Measurements from ENCODE around the gene ADGRF3. TPM values are rescaled to one million over a fixed set of nuclear protein-coding genes. Genes with fewer than 3 reads are reported as not detected.
"Not testable (repeated sequence)": the region's sequence is repeated elsewhere in the genome, so short reads cannot be mapped to it uniquely, and the experiment has no call there.

The ADGRF3 gene
- total RNA-seq, 1 donor from 2014 or later: 2.3 TPM

- no peaks in the 10 kb centered on the region for H3K9me3 Mint-ChIP-seq
- no peaks in the 10 kb centered on the region for H3K27me3 Mint-ChIP-seq (ENCODE audit: insufficient read depth)
- H3K36me3 Mint-ChIP-seq (ENCODE audit: low read depth): peaks cover 10% of the 10 kb centered on the region
- peak overlapping the region; percentile 99 for H3K4me3 Mint-ChIP-seq
- intact Hi-C loops (cut with micrococcal nuclease): loop anchor here (1.0 to 5.0 kb wide), 8 partner anchors 14 to 1302 kb away; partner anchors contain the start of genes AGBL5, ASXL2, CENPA and EFR3B
- peak overlapping the region; percentile 98 for H3K27ac Mint-ChIP-seq
- peaks cover 31% of the 10 kb centered on the region for H3K4me1 Mint-ChIP-seq (ENCODE audit: low read depth)
- DNase-seq (ENCODE audit: low spot score): no peak
Observed at GRCh38 chr2:26344581-26345282, 1.9 kb downstream of the ADGRF3 start.

- DNase-seq (ENCODE audit: low spot score): no peak
- H3K4me3 Mint-ChIP-seq: no peak overlapping the region
- intact Hi-C loops (cut with micrococcal nuclease): no loop called here
- peaks cover 20% of the 10 kb centered on the region for H3K4me1 Mint-ChIP-seq (ENCODE audit: low read depth)
- H3K27me3 Mint-ChIP-seq (ENCODE audit: insufficient read depth): no peaks in the 10 kb centered on the region
- no peaks in the 10 kb centered on the region for H3K9me3 Mint-ChIP-seq
- H3K27ac Mint-ChIP-seq: no peak overlapping the region
- peaks cover 3% of the 10 kb centered on the region for H3K36me3 Mint-ChIP-seq (ENCODE audit: low read depth)
Observed at GRCh38 chr2:26340831-26341230, 5.8 kb downstream of the ADGRF3 start.

GRCh38 chr2:26337298-26337697 is 9.3 kb downstream of the ADGRF3 start:
- Mint-ChIP-seq H3K36me3 (ENCODE audit: low read depth) (no peaks in the 10 kb centered on the region), H3K4me1 (ENCODE audit: low read depth) (peaks cover 11% of the 10 kb centered on the region), H3K4me3 (no peak overlapping the region), H3K27ac (no peak overlapping the region), H3K27me3 (ENCODE audit: insufficient read depth) (no peaks in the 10 kb centered on the region), H3K9me3 (no peaks in the 10 kb centered on the region)
- intact Hi-C loops (cut with micrococcal nuclease): no loop called here
- no peak for DNase-seq (ENCODE audit: low spot score)

- Mint-ChIP-seq H3K36me3 (ENCODE audit: low read depth) (no peaks in the 10 kb centered on the region), H3K4me3 (no peak overlapping the region), H3K27ac (no peak overlapping the region), H3K9me3 (no peaks in the 10 kb centered on the region), H3K27me3 (ENCODE audit: insufficient read depth) (no peaks in the 10 kb centered on the region), H3K4me1 (ENCODE audit: low read depth) (peaks cover 11% of the 10 kb centered on the region)
- intact Hi-C loops (cut with micrococcal nuclease): no loop called here
- DNase-seq (ENCODE audit: low spot score): no peak
Observed at GRCh38 chr2:26336719-26337118, 9.9 kb downstream of the ADGRF3 start.

GRCh38 chr2:26335231-26335630 is 11.4 kb downstream of the ADGRF3 start:
- Mint-ChIP-seq H3K9me3 (no peaks in the 10 kb centered on the region), H3K36me3 (ENCODE audit: low read depth) (no peaks in the 10 kb centered on the region), H3K4me1 (ENCODE audit: low read depth) (peaks cover 13% of the 10 kb centered on the region), H3K27me3 (ENCODE audit: insufficient read depth) (no peaks in the 10 kb centered on the region), H3K4me3 (no peak overlapping the region), H3K27ac (no peak overlapping the region)
- no peak for DNase-seq (ENCODE audit: low spot score)
- intact Hi-C loops (cut with micrococcal nuclease): no loop called here

- Mint-ChIP-seq H3K9me3 (no peaks in the 10 kb centered on the region), H3K27me3 (ENCODE audit: insufficient read depth) (no peaks in the 10 kb centered on the region), H3K27ac (no peak overlapping the region), H3K4me1 (ENCODE audit: low read depth) (peaks cover 20% of the 10 kb centered on the region), H3K4me3 (no peak overlapping the region), H3K36me3 (ENCODE audit: low read depth) (no peaks in the 10 kb centered on the region)
- no peak for DNase-seq (ENCODE audit: low spot score)
- intact Hi-C loops (cut with micrococcal nuclease): loop anchor here (5.0 kb wide), 1 partner anchor 161 kb away; the partner anchor contains the start of gene GAREM2
Observed at GRCh38 chr2:26333293-26333692, 13.3 kb downstream of the ADGRF3 start.

GRCh38 chr2:26331321-26331720 is 15.3 kb downstream of the ADGRF3 start:
- peaks cover 13% of the 10 kb centered on the region for H3K4me1 Mint-ChIP-seq (ENCODE audit: low read depth)
- DNase-seq (ENCODE audit: low spot score); H3K9me3 Mint-ChIP-seq; H3K27ac Mint-ChIP-seq; H3K36me3 Mint-ChIP-seq (ENCODE audit: low read depth); H3K4me3 Mint-ChIP-seq; H3K27me3 Mint-ChIP-seq (ENCODE audit: insufficient read depth): not testable (repeated sequence)
- intact Hi-C loops (cut with micrococcal nuclease): loop anchor here (2.0 to 5.0 kb wide), 4 partner anchors 13 to 159 kb away; partner anchors contain the start of gene GAREM2

- intact Hi-C loops (cut with micrococcal nuclease): loop anchor here (1.0 to 5.0 kb wide), 6 partner anchors 14 to 158 kb away; partner anchors contain the start of gene GAREM2
- no peaks in the 10 kb centered on the region for H3K27me3 Mint-ChIP-seq (ENCODE audit: insufficient read depth)
- H3K4me3 Mint-ChIP-seq: no peak overlapping the region
- H3K36me3 Mint-ChIP-seq (ENCODE audit: low read depth): no peaks in the 10 kb centered on the region
- H3K9me3 Mint-ChIP-seq: no peaks in the 10 kb centered on the region
- peaks cover 13% of the 10 kb centered on the region for H3K4me1 Mint-ChIP-seq (ENCODE audit: low read depth)
- DNase-seq (ENCODE audit: low spot score): no peak
- H3K27ac Mint-ChIP-seq: no peak overlapping the region
Observed at GRCh38 chr2:26330604-26331003, 16.0 kb downstream of the ADGRF3 start.

- no peak overlapping the region for H3K4me3 Mint-ChIP-seq
- peaks cover 13% of the 10 kb centered on the region for H3K4me1 Mint-ChIP-seq (ENCODE audit: low read depth)
Observed at GRCh38 chr2:26330114-26330549, 16.5 kb downstream of the ADGRF3 start.

GRCh38 chr2:26329083-26329482 is 17.5 kb downstream of the ADGRF3 start:
- not testable (repeated sequence) for H3K27me3 Mint-ChIP-seq (ENCODE audit: insufficient read depth); H3K36me3 Mint-ChIP-seq (ENCODE audit: low read depth); H3K9me3 Mint-ChIP-seq; H3K27ac Mint-ChIP-seq; DNase-seq (ENCODE audit: low spot score); H3K4me3 Mint-ChIP-seq
- H3K4me1 Mint-ChIP-seq (ENCODE audit: low read depth): peaks cover 13% of the 10 kb centered on the region
- intact Hi-C loops (cut with micrococcal nuclease): loop anchor here (5.0 kb wide), 1 partner anchor 337 kb away; no protein-coding TSS in a partner anchor

More at GRCh38 chr2:26330114-26330549, 16.5 kb downstream of the ADGRF3 start:
- no peaks in the 10 kb centered on the region for H3K9me3 Mint-ChIP-seq
- H3K27me3 Mint-ChIP-seq (ENCODE audit: insufficient read depth): no peaks in the 10 kb centered on the region
- intact Hi-C loops (cut with micrococcal nuclease): loop anchor here (1.0 to 5.0 kb wide), 6 partner anchors 15 to 158 kb away; partner anchors contain the start of gene GAREM2
- no peaks in the 10 kb centered on the region for H3K36me3 Mint-ChIP-seq (ENCODE audit: low read depth)
- no peak overlapping the region for H3K27ac Mint-ChIP-seq
- peak; percentile 70 for DNase-seq (ENCODE audit: low spot score)

- Mint-ChIP-seq H3K9me3 (no peaks in the 10 kb centered on the region), H3K4me1 (ENCODE audit: low read depth) (peaks cover 13% of the 10 kb centered on the region), H3K4me3 (no peak overlapping the region), H3K27ac (no peak overlapping the region), H3K27me3 (ENCODE audit: insufficient read depth) (peaks cover 3% of the 10 kb centered on the region), H3K36me3 (ENCODE audit: low read depth) (no peaks in the 10 kb centered on the region)
- no peak for DNase-seq (ENCODE audit: low spot score)
- intact Hi-C loops (cut with micrococcal nuclease): loop anchor here (5.0 kb wide), 1 partner anchor 335 kb away; no protein-coding TSS in a partner anchor
Observed at GRCh38 chr2:26327291-26328272, 19.0 kb downstream of the ADGRF3 start.

- no peaks in the 10 kb centered on the region for H3K9me3 Mint-ChIP-seq
- DNase-seq (ENCODE audit: low spot score): no peak
- no peaks in the 10 kb centered on the region for H3K36me3 Mint-ChIP-seq (ENCODE audit: low read depth)
- peaks cover 6% of the 10 kb centered on the region for H3K27me3 Mint-ChIP-seq (ENCODE audit: insufficient read depth)
- no peak overlapping the region for H3K4me3 Mint-ChIP-seq
- H3K27ac Mint-ChIP-seq: no peak overlapping the region
- intact Hi-C loops (cut with micrococcal nuclease): loop anchor here (5.0 kb wide), 1 partner anchor 334 kb away; no protein-coding TSS in a partner anchor
- H3K4me1 Mint-ChIP-seq (ENCODE audit: low read depth): peaks cover 13% of the 10 kb centered on the region
Observed at GRCh38 chr2:26326514-26326913, 20.1 kb downstream of the ADGRF3 start.

All from activated T-helper 1 cell treated with anti-CD3 and anti-CD28 coated beads, Interleukin-12 subunit alpha, Interleukin-12 subunit beta, Interleukin-2, Interleukin-4 antibody, amounts not matched to agents 30 ng/mL and 10 ng/mL and 1 ng/mL, durations not matched to agents 14 hours and 24 hours and 36 hours (primary cell).